ENCODE data around the gene TCP11L1.

GRCh38 chr11:33021501-33021900, 17.9 kb upstream of the TCP11L1 start:
- TF ChIP-seq CTCF (IDR thresholded peaks at IDR 0.05; ENCODE audit: low read length) (no peak), EZH2phosphoT487 (IDR thresholded peaks at IDR 0.05; ENCODE audit: low read length) (no peak), EZH2 (optimal IDR thresholded peaks at IDR 0.05; ENCODE audit: low read depth, low read length) (no peak)

Data from MM.1S (cell line).